ENCODE results near the gene ERG.

The ERG gene

DNA sequence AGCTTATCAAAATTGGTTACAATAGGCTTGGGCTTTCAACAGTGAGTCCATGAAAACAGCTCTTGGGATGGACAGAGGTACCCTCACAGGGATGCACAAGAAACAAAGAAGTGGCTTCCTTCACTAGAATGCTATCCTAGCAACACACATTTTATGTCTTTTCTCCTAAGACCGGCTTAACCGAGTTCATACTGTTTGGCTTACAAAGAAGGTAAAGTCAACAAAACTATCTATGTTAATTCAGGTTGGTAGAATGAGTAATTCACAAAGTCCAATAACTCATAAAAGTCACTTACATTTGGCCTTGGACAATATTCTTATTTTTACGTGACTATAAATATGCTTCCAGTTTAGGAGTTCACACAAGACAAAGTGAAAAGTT, 9.0 kb downstream of the ERG start:
- H3K27ac ChIP-seq, result no peak overlapping the region
- no peak for TF ChIP-seq CTCF (conservative IDR thresholded peaks at IDR 0.05; ENCODE audit: low read depth)
- ChIA-PET POLR2A (ENCODE audit: low non-redundant PET) (no interaction called here), CTCF (interaction anchor here (0.6 to 0.8 kb wide), 2 partner anchors 9 to 559 kb away, joined by 4 to 5 read pairs; no protein-coding TSS in a partner anchor)
- DNase-seq (ENCODE audit: low spot score), result no peak

- no peak for TF ChIP-seq CTCF (conservative IDR thresholded peaks at IDR 0.05; ENCODE audit: low read depth)
- ChIA-PET POLR2A (ENCODE audit: low non-redundant PET) (no interaction called here), CTCF (interaction anchor here (0.5 to 0.8 kb wide), 4 partner anchors 8 to 559 kb away, joined by 3 to 5 read pairs (median 4); no protein-coding TSS in a partner anchor)
- peak; percentile 66 for DNase-seq (ENCODE audit: low spot score)
- H3K27ac ChIP-seq, result no peak overlapping the region
Measured at GRCh38 chr21:38488640-38489270, 9.5 kb downstream of the ERG start.

- peak overlapping the region; percentile 57 for H3K27ac ChIP-seq
- DNase-seq (ENCODE audit: low spot score), result no peak
- POLR2A ChIA-PET (ENCODE audit: low non-redundant PET), result no interaction called here
- TF ChIP-seq CTCF (conservative IDR thresholded peaks at IDR 0.05; ENCODE audit: low read depth), result no peak
- CTCF ChIA-PET, result interaction anchor here (0.5 to 0.7 kb wide), 2 partner anchors 14 to 300 kb away, joined by 3 to 4 read pairs; no protein-coding TSS in a partner anchor
Measured at GRCh38 chr21:38487901-38488639, 10.2 kb downstream of the ERG start.

DNA sequence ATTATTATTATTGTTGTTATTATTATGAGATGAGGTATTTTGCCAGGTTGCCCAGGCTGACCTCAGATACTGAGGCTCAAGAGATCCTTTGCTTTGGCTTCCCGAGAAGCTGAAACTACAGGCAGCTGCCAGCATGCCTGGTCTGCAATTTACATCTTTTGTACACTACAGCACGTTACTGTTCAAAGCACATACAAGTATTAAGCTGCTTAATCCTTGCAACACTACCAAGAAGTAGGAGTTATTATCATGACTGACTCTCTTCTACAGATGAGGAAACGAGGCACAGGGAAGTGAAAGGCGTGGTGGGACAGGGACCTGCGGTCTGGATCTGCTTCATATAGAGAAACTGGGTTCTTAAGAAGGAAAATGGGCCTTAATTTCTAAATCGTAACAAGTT, 11.6 kb downstream of the ERG start:
- no peak for DNase-seq (ENCODE audit: low spot score)
- POLR2A ChIA-PET (ENCODE audit: low non-redundant PET), result no interaction called here
- CTCF ChIA-PET, result no interaction called here
- TF ChIP-seq CTCF (conservative IDR thresholded peaks at IDR 0.05; ENCODE audit: low read depth), result no peak
- H3K27ac ChIP-seq, result no peak overlapping the region

DNA sequence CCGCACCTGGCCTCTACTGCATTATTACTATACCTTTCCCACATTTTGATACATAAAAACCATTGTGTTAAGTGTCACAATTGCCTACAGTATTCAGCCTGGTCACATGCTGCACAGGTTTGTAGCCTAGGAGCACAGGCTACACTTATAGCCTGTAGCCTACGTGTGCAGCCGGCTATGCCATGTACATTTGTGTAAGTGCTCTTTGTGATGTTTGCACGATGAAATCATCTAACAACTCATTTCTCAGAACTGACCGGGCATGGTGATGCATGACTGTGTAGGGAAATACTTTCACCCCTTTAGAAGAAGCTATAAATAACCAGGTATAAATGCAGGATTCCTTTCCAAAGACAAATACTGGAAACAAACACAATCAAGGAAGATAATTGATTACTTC, 12.1 kb downstream of the ERG start:
- ChIA-PET POLR2A (ENCODE audit: low non-redundant PET) (no interaction called here), CTCF (no interaction called here)
- DNase-seq (ENCODE audit: low spot score), result peak; percentile 70
- H3K27ac ChIP-seq, result peak overlapping the region; percentile 56
- TF ChIP-seq CTCF (conservative IDR thresholded peaks at IDR 0.05; ENCODE audit: low read depth), result no peak

DNA sequence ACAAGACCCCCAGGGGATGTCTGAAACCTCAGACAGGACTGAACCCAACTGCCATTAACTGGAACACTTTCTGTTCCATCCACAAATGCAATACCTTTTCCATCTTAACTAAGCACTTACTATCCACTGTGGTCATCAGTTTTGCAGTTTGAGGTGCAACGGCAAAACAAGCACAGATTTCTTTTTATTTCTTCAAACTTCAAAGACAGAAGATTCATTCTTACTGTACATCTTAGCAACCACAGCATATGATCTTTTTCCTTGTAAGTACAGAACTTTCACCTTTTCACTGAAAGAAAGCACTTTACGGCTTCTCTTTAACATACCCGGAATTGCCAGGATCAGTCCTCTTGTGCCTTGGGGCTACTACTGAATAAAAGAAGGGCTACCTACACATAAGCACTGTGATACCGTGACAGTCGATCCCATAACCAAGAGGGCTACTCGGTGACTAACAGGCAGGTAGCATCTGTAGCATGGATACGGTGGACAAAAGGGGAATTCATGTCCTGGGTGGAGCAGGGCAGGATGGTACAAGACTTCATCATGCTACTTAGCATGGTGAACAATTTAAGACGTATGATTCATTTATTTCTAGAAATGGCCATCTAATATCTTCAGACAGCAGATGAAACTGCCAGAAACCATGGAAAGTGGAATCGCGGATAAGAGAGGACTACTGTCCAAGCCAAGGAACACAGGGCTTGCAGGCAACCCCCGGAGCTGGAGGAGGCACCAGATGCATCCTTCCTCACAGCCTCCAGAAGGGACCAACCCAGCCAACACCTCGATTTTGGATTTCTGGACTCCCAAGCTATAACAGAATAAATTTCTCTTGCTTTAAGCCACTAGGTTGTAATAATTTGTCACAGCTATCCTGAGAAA, 18.4 kb downstream of the ERG start:
- peak overlapping the region; percentile 24; the same call in 1 of the 2 replicates for H3K27ac ChIP-seq
- DNase-seq (ENCODE audit: low spot score), result peak; percentile 64
- ChIA-PET POLR2A (ENCODE audit: low non-redundant PET) (no interaction called here), CTCF (interaction anchor here (0.9 kb wide), 1 partner anchor 9 kb away, joined by 4 read pairs; no protein-coding TSS in a partner anchor)
- no peak for TF ChIP-seq CTCF (conservative IDR thresholded peaks at IDR 0.05; ENCODE audit: low read depth)
